Panc1 (cell line): ENCODE data around the gene CABP4. TPM values are rescaled to one million over a fixed set of nuclear protein-coding genes. Genes with fewer than 3 reads are reported as not detected.
"Not testable (repeated sequence)": the region's sequence is repeated elsewhere in the genome, so short reads cannot be mapped to it uniquely, and the experiment has no call there.

Experiments used
- ATAC-seq: fragments of 200-7000 bp; cut with Tn5 transposase; 2 replicates; pipeline ENCODE4 v1.9.1; 2020; ENCODE audit warnings: mild to moderate bottlenecking, moderate library complexity
- BruUV-seq: library from RNA; stranded (reverse); fragments of 400-500 nt; replicated peaks from 2 replicates; lab custom pipeline; 2021; lab: Mats Ljungman, UMichigan
- CTCF ChIA-PET: fragments of 300-600 bp; sonication (Branson Sonifier 250); formaldehyde crosslinking; loops from one replicate; lab custom pipeline; 2022; ENCODE audit warnings: antibody characterized with exemption; lab: Charles Lee
- POLR2A ChIA-PET: fragments of 300-600 bp; sonication (Branson Sonifier 250); formaldehyde crosslinking; loops from one replicate; lab custom pipeline; 2022; ENCODE audit warnings: antibody characterized with exemption; lab: Charles Lee
- DNase-seq: peaks from one replicate; pipeline ENCODE4 v3.0.0-alpha.2; 2010; ENCODE audit warnings: low read depth, low spot score
- H3K27ac ChIP-seq: 2 replicates; pipeline ENCODE4 v1.5.1; 2011; ENCODE audit warnings: mild to moderate bottlenecking, low read length, inconsistent platforms
- H3K27me3 ChIP-seq: fragments of 200-500 bp; sonication (Bioruptor generic); 2 replicates; pipeline ENCODE4 v1.6.0; 2014; ENCODE audit warnings: low read length, inconsistent platforms; ENCODE audit not compliant: control insufficient read depth, insufficient read depth
- H3K36me3 ChIP-seq: fragments of 200-500 bp; sonication (Bioruptor generic); 2 replicates; pipeline ENCODE4 v1.5.1; 2014; ENCODE audit warnings: inconsistent platforms, mild to moderate bottlenecking, low read length, moderate library complexity; ENCODE audit not compliant: control insufficient read depth, insufficient read depth
- H3K4me1 ChIP-seq: 2 replicates; pipeline ENCODE4 v1.5.1; 2011; ENCODE audit warnings: inconsistent platforms, mild to moderate bottlenecking, low read length, moderate library complexity; ENCODE audit not compliant: control insufficient read depth, insufficient read depth
- H3K4me3 ChIP-seq, 2 experiments: 2 replicates each; pipeline ENCODE4 v1.5.1; 2011 to 2012; ENCODE audit warnings: low read depth in 2 of 2, low read length in 2 of 2, mild to moderate bottlenecking in 2 of 2, inconsistent platforms in 1 of 2, moderate library complexity in 1 of 2
- H3K9me3 ChIP-seq: fragments of 200-500 bp; sonication (Bioruptor generic); 2 replicates; pipeline ENCODE4 v1.5.1; 2014; ENCODE audit warnings: low read depth, mild to moderate bottlenecking, inconsistent platforms, low read length, moderate library complexity; ENCODE audit not compliant: control insufficient read depth, insufficient read depth
- CTCF ChIP-seq: fragments of 450-650 bp; IDR thresholded peaks from 2 replicates; pipeline ENCODE4 v1.5.1; 2017; ENCODE audit warnings: mild to moderate bottlenecking
- POLR2AphosphoS5 ChIP-seq: IDR thresholded peaks from 2 replicates; pipeline ENCODE4 v1.6.1; 2012; ENCODE audit warnings: mild to moderate bottlenecking, low read depth, low read length, moderate library complexity
- REST ChIP-seq, 2 experiments: IDR thresholded peaks; 2 replicates each; pipeline ENCODE4 v1.6.1; 2011 to 2012; ENCODE audit warnings: low read depth in 2 of 2, control low read depth in 1 of 2, low read length in 1 of 2, mild to moderate bottlenecking in 1 of 2, moderate library complexity in 1 of 2; ENCODE audit not compliant: insufficient read depth in 1 of 2
- SIN3A ChIP-seq: IDR thresholded peaks from 2 replicates; pipeline ENCODE4 v1.6.1; 2012; ENCODE audit warnings: low read depth, mild to moderate bottlenecking, low read length, moderate library complexity, borderline replicate concordance; ENCODE audit not compliant: insufficient read depth
- TCF7L2 ChIP-seq: IDR thresholded peaks from 2 replicates; pipeline ENCODE4 v1.6.1; 2011; ENCODE audit warnings: mild to moderate bottlenecking, low read depth, low read length, inconsistent platforms
- in situ Hi-C: cut with HindIII; loops from 2 replicates; pipeline ENCODE4 v1.10.0; 2016; ENCODE audit warnings: low sequenced_read_pairs, low pct_unique_long_range_greater_than_20kb
- intact Hi-C: fragments of 100-400 bp; cut with micrococcal nuclease; formaldehyde crosslinking; loops from one replicate; pipeline ENCODE4 v1.10.0; 2022; ENCODE audit not compliant: unreplicated experiment
- total RNA-seq: library from RNA; stranded (reverse); gene quantifications from one replicate; pipeline ENCODE4 v1.2.1, GENCODE V29; 2021; ENCODE audit not compliant: unreplicated experiment

CABP4 gene
- total RNA-seq, 1 experiment from 2014 or later: not detected

GRCh38 chr11:67477344-67478050 lies 22.3 kb downstream of the CABP4 start:
- CTCF ChIA-PET, DNase-seq, intact Hi-C loops, H3K27me3 ChIP-seq, H3K9me3 ChIP-seq, POLR2A ChIA-PET, H3K27ac ChIP-seq, in situ Hi-C loops, H3K4me3 ChIP-seq, BruUV-seq, H3K4me1 ChIP-seq, ATAC-seq, H3K36me3 ChIP-seq: not testable (repeated sequence)

- ATAC-seq: peak; percentile 6; the same call in 1 of the 2 replicates
- no TSS peak for BruUV-seq
- Histone ChIP-seq H3K4me1 (peaks cover 15% of the 10 kb centered on the region; the same call in 1 of the 2 replicates), H3K9me3 (no peaks in the 10 kb centered on the region), H3K4me3 (peak overlapping the region; percentile 66 to 89), H3K27ac (peak overlapping the region; percentile 91), H3K36me3 (no peaks in the 10 kb centered on the region), H3K27me3 (no peaks in the 10 kb centered on the region)
- CTCF ChIA-PET: interaction anchor here (0.5 kb wide), 1 partner anchor 29 kb away, joined by 6 read pairs; no protein-coding TSS in a partner anchor
- in situ Hi-C loops: no loop called here
- no peak for DNase-seq
- POLR2A ChIA-PET: interaction anchor here (0.6 kb wide), 1 partner anchor 69 kb away, joined by 3 read pairs; no protein-coding TSS in a partner anchor
- intact Hi-C loops: no loop called here
- TF ChIP-seq SIN3A (no peak), REST (IDR thresholded peaks at IDR 0.05; ENCODE audit: insufficient read depth in 1 of 2, low read depth in 2 of 2, low read length in 1 of 2) (no peak), POLR2AphosphoS5 (no peak), CTCF (no peak), TCF7L2 (no peak)
Observed at GRCh38 chr11:67482275-67482826, 27.2 kb downstream of the CABP4 start.
